Osteoblast (primary cell): ENCODE measurements around the gene PGLYRP3. TPM values are rescaled to one million over a fixed set of nuclear protein-coding genes. Genes with fewer than 3 reads are reported as not detected.

ENCODE experiments used
- DNase-seq: peaks from one replicate; pipeline ENCODE4 v3.0.0; 2011; ENCODE audit warnings: low spot score, mixed read lengths; ENCODE audit not compliant: insufficient read length; ENCODE audit errors: missing footprints
- H2AFZ ChIP-seq: 2 replicates; pipeline ENCODE4 v1.6.0; 2011; ENCODE audit warnings: mild to moderate bottlenecking, low read length
- H3K27ac ChIP-seq: 2 replicates; pipeline ENCODE4 v1.5.1; 2011; ENCODE audit warnings: mild to moderate bottlenecking, low read depth, low read length, moderate library complexity
- H3K27me3 ChIP-seq: 2 replicates; pipeline ENCODE4 v1.6.0; 2012; ENCODE audit warnings: mild to moderate bottlenecking, control low read depth, inconsistent platforms, low read length, moderate library complexity; ENCODE audit not compliant: insufficient read depth
- H3K36me3 ChIP-seq: 2 replicates; pipeline ENCODE4 v1.5.1; 2011; ENCODE audit warnings: mild to moderate bottlenecking, low read length, control low read depth, moderate library complexity; ENCODE audit not compliant: insufficient read depth
- H3K4me1 ChIP-seq: 2 replicates; pipeline ENCODE4 v1.5.1; 2011; ENCODE audit warnings: mild to moderate bottlenecking, low read length, control low read depth, moderate library complexity; ENCODE audit not compliant: insufficient read depth
- H3K4me2 ChIP-seq: 2 replicates; pipeline ENCODE4 v1.6.0; 2011; ENCODE audit warnings: mild to moderate bottlenecking, low read length; ENCODE audit not compliant: insufficient read depth
- H3K4me3 ChIP-seq: fragments of 200-600 bp; sonication (generic); 3 replicates; pipeline ENCODE4 v1.5.1; 2012; ENCODE audit warnings: mild to moderate bottlenecking, low read length, inconsistent platforms; ENCODE audit not compliant: insufficient read depth
- H3K79me2 ChIP-seq: 2 replicates; pipeline ENCODE4 v1.6.0; 2012; ENCODE audit warnings: mild to moderate bottlenecking, low read length, control low read depth, inconsistent platforms; ENCODE audit not compliant: insufficient read depth
- H3K9me3 ChIP-seq: 2 replicates; pipeline ENCODE4 v1.5.1; 2011; ENCODE audit warnings: low read depth, low read length, control low read depth
- H4K20me1 ChIP-seq: 2 replicates; pipeline ENCODE4 v1.6.0; 2012; ENCODE audit warnings: mild to moderate bottlenecking, low read length, control low read depth; ENCODE audit not compliant: insufficient read depth
- CTCF ChIP-seq: IDR thresholded peaks from 2 replicates; pipeline ENCODE4 v1.5.1; 2011; ENCODE audit warnings: mild to moderate bottlenecking, low read depth, low read length, moderate library complexity; ENCODE audit errors: extremely low read depth
- total RNA-seq: library from RNA; depleted of rRNA; stranded (reverse); fragments of >200 nt; gene quantifications from 2 replicates; pipeline ENCODE4 v1.2.3, GENCODE V29; 2012

PGLYRP3 gene
- total RNA-seq, 1 donor, result not detected

DNA sequence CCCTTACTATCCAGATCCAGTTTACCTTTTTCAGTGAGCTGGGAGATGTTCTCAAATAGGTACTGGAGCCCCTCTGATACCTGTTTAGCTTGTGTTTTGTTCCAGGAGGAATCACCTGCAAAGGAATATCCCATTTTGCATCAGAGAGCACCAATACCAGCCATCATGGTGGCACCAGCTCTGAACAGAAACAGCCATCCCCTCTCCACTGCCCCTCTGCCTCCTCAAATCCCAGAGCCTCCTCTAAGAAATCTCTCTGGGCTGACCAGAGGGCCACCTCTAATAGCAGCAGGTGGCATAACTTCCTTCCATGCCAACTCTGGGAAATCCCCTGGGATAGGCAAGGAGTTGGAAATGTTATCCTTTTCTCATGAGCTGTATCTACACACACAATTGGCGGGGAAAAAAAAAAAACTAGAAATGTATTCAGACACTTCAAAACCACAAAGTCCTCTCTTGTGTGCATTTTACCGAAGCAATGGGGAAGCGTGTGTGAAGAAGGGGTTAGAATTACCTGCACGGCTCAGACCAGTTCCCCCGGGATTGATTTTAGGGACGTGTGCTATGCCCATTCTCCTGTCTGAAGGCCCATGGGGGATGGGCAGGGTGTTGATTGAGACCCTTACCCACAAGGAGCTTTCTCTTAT is 33.4 kb upstream of the PGLYRP3 start:
- H3K27me3 ChIP-seq, result peaks cover 27% of the 10 kb centered on the region
- H3K79me2 ChIP-seq, result no peaks in the 10 kb centered on the region
- H4K20me1 ChIP-seq, result no peaks in the 10 kb centered on the region
- no peaks in the 10 kb centered on the region for H3K36me3 ChIP-seq
- H3K4me1 ChIP-seq, result no peaks in the 10 kb centered on the region
- no peak for DNase-seq
- no peak overlapping the region for H3K4me3 ChIP-seq
- no peaks in the 10 kb centered on the region for H3K9me3 ChIP-seq
- no peak for TF ChIP-seq CTCF
- no peak overlapping the region for H2AFZ ChIP-seq
- no peak overlapping the region for H3K4me2 ChIP-seq
- no peak overlapping the region for H3K27ac ChIP-seq

GRCh38 chr1:153345187-153346076 is 32.7 kb upstream of the PGLYRP3 start:
- no peaks in the 10 kb centered on the region for H3K4me1 ChIP-seq
- H3K4me3 ChIP-seq, result no peak overlapping the region
- H4K20me1 ChIP-seq, result no peaks in the 10 kb centered on the region
- no peak overlapping the region for H3K27ac ChIP-seq
- H3K9me3 ChIP-seq, result no peaks in the 10 kb centered on the region
- no peak overlapping the region for H2AFZ ChIP-seq
- H3K79me2 ChIP-seq, result no peaks in the 10 kb centered on the region
- DNase-seq, result no peak
- TF ChIP-seq CTCF, result no peak
- H3K27me3 ChIP-seq, result peaks cover 25% of the 10 kb centered on the region
- H3K4me2 ChIP-seq, result no peak overlapping the region
- H3K36me3 ChIP-seq, result no peaks in the 10 kb centered on the region

GRCh38 chr1:153344718-153345025 is 31.9 kb upstream of the PGLYRP3 start:
- Histone ChIP-seq H4K20me1 (no peaks in the 10 kb centered on the region), H3K4me3 (no peak overlapping the region), H3K9me3 (no peaks in the 10 kb centered on the region), H3K79me2 (no peaks in the 10 kb centered on the region), H3K27me3 (peaks cover 25% of the 10 kb centered on the region), H3K27ac (no peak overlapping the region), H3K4me2 (no peak overlapping the region), H2AFZ (no peak overlapping the region), H3K4me1 (no peaks in the 10 kb centered on the region), H3K36me3 (no peaks in the 10 kb centered on the region)
- TF ChIP-seq CTCF, result no peak
- DNase-seq, result no peak
